ENCODE measurements around the gene C1QTNF7.

- TF ChIP-seq POLR2A (IDR thresholded peaks at IDR 0.05) (no peak), CTCF (IDR thresholded peaks at IDR 0.05) (no peak)
Measured at GRCh38 chr4:15400981-15401671, 26.7 kb upstream of the C1QTNF7 start.

Data from body of pancreas (tissue), 4 donors.